NCI-H2196 treated with DMSO at 0.1 percent for 48 hours (cell line): ENCODE data around the gene DYNC2LI1.

Experiments used
- DNase-seq: peaks from one replicate; lab custom pipeline; 2025; ENCODE audit not compliant: unreplicated experiment; lab: John Stamatoyannopoulos, UW

DYNC2LI1 gene

GRCh38 chr2:43842866-43843226 lies 69.0 kb downstream of the DYNC2LI1 start:
- no peak for DNase-seq

GRCh38 chr2:43845181-43845580 lies 71.3 kb downstream of the DYNC2LI1 start:
- DNase-seq, result no peak

GRCh38 chr2:43846140-43846793 lies 72.4 kb downstream of the DYNC2LI1 start:
- DNase-seq, result no peak

- DNase-seq, result no peak
Observed at GRCh38 chr2:43848214-43848613, 74.4 kb downstream of the DYNC2LI1 start.

GRCh38 chr2:43851011-43851980 lies 77.5 kb downstream of the DYNC2LI1 start:
- no peak for DNase-seq

- DNase-seq, result no peak
Observed at GRCh38 chr2:43852196-43852730, 78.4 kb downstream of the DYNC2LI1 start.

- no peak for DNase-seq
Observed at GRCh38 chr2:43853141-43854081, 79.6 kb downstream of the DYNC2LI1 start.

- no peak for DNase-seq
Observed at GRCh38 chr2:43854671-43855070, 80.8 kb downstream of the DYNC2LI1 start.

- no peak for DNase-seq
Observed at GRCh38 chr2:43855292-43855691, 81.5 kb downstream of the DYNC2LI1 start.
